BLaER1 (cell line): ENCODE data around the gene MED13L.

Experiments used
- H3K27ac ChIP-seq: shearing (Covaris generic); formaldehyde crosslinking; 2 replicates; pipeline ENCODE4 v1.8.1; 2022
- H3K27me3 ChIP-seq: shearing (Covaris generic); formaldehyde crosslinking; 2 replicates; pipeline ENCODE4 v1.8.1; 2022
- H3K36me3 ChIP-seq: shearing (Covaris generic); formaldehyde crosslinking; 2 replicates; pipeline ENCODE4 v1.8.1; 2022
- H3K4me1 ChIP-seq: shearing (Covaris generic); formaldehyde crosslinking; 2 replicates; pipeline ENCODE4 v1.8.1; 2022
- H3K4me2 ChIP-seq: shearing (Covaris generic); formaldehyde crosslinking; 2 replicates; pipeline ENCODE4 v1.8.1; 2022
- H3K4me3 ChIP-seq: shearing (Covaris generic); formaldehyde crosslinking; 2 replicates; pipeline ENCODE4 v1.8.1; 2022
- H3K9ac ChIP-seq: shearing (Covaris generic); formaldehyde crosslinking; 2 replicates; pipeline ENCODE4 v1.8.1; 2022
- H3K9me3 ChIP-seq: shearing (Covaris generic); formaldehyde crosslinking; 2 replicates; pipeline ENCODE4 v1.8.1; 2022
- H4K20me1 ChIP-seq: shearing (Covaris generic); formaldehyde crosslinking; 2 replicates; pipeline ENCODE4 v1.8.1; 2022
- Cebpa-rat ChIP-seq: shearing (Covaris generic); IDR thresholded peaks from 2 replicates; pipeline ENCODE4 v1.8.1; 2022

MED13L gene

GRCh38 chr12:116304621-116305020, 27.1 kb upstream of the MED13L start:
- Histone ChIP-seq H3K27me3 (no peaks in the 10 kb centered on the region), H3K9ac (no peak overlapping the region), H3K4me1 (peaks cover 43% of the 10 kb centered on the region), H3K27ac (no peak overlapping the region), H3K9me3 (peaks cover 4% of the 10 kb centered on the region), H3K36me3 (no peaks in the 10 kb centered on the region), H4K20me1 (no peaks in the 10 kb centered on the region), H3K4me2 (no peak overlapping the region), H3K4me3 (no peak overlapping the region)
- TF ChIP-seq Cebpa-rat, result no peak

GRCh38 chr12:116303929-116304328, 26.4 kb upstream of the MED13L start:
- Histone ChIP-seq H3K27ac (no peak overlapping the region), H3K4me3 (no peak overlapping the region), H3K27me3 (no peaks in the 10 kb centered on the region), H3K9me3 (no peaks in the 10 kb centered on the region), H4K20me1 (no peaks in the 10 kb centered on the region), H3K9ac (no peak overlapping the region), H3K36me3 (no peaks in the 10 kb centered on the region), H3K4me2 (peak overlapping the region; percentile 37; the same call in 1 of the 2 replicates), H3K4me1 (peaks cover 46% of the 10 kb centered on the region)
- TF ChIP-seq Cebpa-rat, result no peak

- H3K9ac ChIP-seq, result no peak overlapping the region
- H3K9me3 ChIP-seq, result no peaks in the 10 kb centered on the region
- no peaks in the 10 kb centered on the region for H3K27me3 ChIP-seq
- H3K36me3 ChIP-seq, result no peaks in the 10 kb centered on the region
- H3K27ac ChIP-seq, result no peak overlapping the region
- H3K4me3 ChIP-seq, result no peak overlapping the region
- H4K20me1 ChIP-seq, result no peaks in the 10 kb centered on the region
- peak overlapping the region; percentile 37 for H3K4me2 ChIP-seq
- peaks cover 46% of the 10 kb centered on the region for H3K4me1 ChIP-seq
- no peak for TF ChIP-seq Cebpa-rat
Measured at GRCh38 chr12:116303066-116303465, 25.6 kb upstream of the MED13L start.

- H3K4me2 ChIP-seq, result peak overlapping the region; percentile 37
- no peaks in the 10 kb centered on the region for H3K36me3 ChIP-seq
- no peaks in the 10 kb centered on the region for H4K20me1 ChIP-seq
- H3K9ac ChIP-seq, result no peak overlapping the region
- no peaks in the 10 kb centered on the region for H3K27me3 ChIP-seq
- no peak for TF ChIP-seq Cebpa-rat
- peaks cover 46% of the 10 kb centered on the region for H3K4me1 ChIP-seq
- H3K4me3 ChIP-seq, result no peak overlapping the region
- no peak overlapping the region; the same call in 1 of the 2 replicates for H3K27ac ChIP-seq
- no peaks in the 10 kb centered on the region for H3K9me3 ChIP-seq
Measured at GRCh38 chr12:116302166-116303058, 24.9 kb upstream of the MED13L start.

DNA sequence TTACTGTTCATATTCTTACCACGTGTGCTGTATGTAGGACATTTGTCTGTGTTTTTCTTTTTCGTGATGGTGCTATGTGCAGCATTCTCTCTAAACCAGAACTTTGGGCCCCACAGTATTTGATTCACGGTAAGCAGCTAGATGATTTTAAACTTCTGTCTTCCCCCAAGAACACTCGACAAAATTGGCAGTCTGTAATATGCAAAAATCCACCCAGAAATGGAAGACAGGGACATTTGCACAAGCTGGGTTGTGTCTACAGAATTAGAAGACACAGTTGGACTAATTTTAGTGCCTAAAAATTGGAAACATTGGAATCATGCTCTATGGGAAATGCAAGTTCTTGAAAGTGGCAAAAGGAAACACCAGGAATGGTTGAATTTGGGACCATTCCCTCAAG, 24.1 kb upstream of the MED13L start:
- Histone ChIP-seq H3K27me3 (no peaks in the 10 kb centered on the region), H3K4me1 (peaks cover 43% of the 10 kb centered on the region), H3K4me2 (no peak overlapping the region), H3K27ac (no peak overlapping the region), H4K20me1 (no peaks in the 10 kb centered on the region), H3K9me3 (no peaks in the 10 kb centered on the region), H3K9ac (no peak overlapping the region), H3K36me3 (no peaks in the 10 kb centered on the region), H3K4me3 (no peak overlapping the region)
- TF ChIP-seq Cebpa-rat, result no peak

- Histone ChIP-seq H3K9me3 (no peaks in the 10 kb centered on the region), H3K27me3 (no peaks in the 10 kb centered on the region), H3K36me3 (no peaks in the 10 kb centered on the region), H3K4me1 (peaks cover 33% of the 10 kb centered on the region), H3K4me2 (no peak overlapping the region), H3K27ac (no peak overlapping the region), H3K9ac (no peak overlapping the region), H4K20me1 (no peaks in the 10 kb centered on the region), H3K4me3 (no peak overlapping the region)
- TF ChIP-seq Cebpa-rat, result no peak
Measured at GRCh38 chr12:116299665-116300328, 22.3 kb upstream of the MED13L start.

- peaks cover 33% of the 10 kb centered on the region for H3K4me1 ChIP-seq
- no peaks in the 10 kb centered on the region for H3K9me3 ChIP-seq
- no peak overlapping the region for H3K4me3 ChIP-seq
- H3K36me3 ChIP-seq, result no peaks in the 10 kb centered on the region
- H3K27ac ChIP-seq, result no peak overlapping the region
- no peak overlapping the region for H3K9ac ChIP-seq
- no peak for TF ChIP-seq Cebpa-rat
- H4K20me1 ChIP-seq, result no peaks in the 10 kb centered on the region
- H3K27me3 ChIP-seq, result no peaks in the 10 kb centered on the region
- H3K4me2 ChIP-seq, result no peak overlapping the region
Measured at GRCh38 chr12:116299064-116299463, 21.6 kb upstream of the MED13L start.

DNA sequence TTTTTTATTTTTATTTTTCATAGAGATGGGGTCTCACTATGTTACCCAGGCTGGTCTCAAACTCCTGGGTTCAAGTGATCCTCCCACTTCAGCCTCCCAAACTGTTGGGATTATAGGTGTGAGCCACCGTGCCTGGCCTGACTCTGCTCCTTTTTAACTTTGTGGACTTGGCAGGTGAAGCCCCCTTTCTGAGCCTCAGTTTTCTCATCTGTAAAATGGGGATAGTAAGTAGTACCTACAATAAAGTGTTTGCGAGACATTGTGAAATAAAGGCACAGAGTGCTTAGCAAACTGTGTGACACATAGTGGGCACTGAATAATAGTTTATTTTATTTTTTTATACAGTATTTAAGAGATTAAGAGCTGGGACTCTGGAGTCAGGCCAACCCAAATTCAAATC, 21.1 kb upstream of the MED13L start:
- no peaks in the 10 kb centered on the region for H3K9me3 ChIP-seq
- no peak overlapping the region for H3K27ac ChIP-seq
- H3K4me2 ChIP-seq, result no peak overlapping the region
- no peaks in the 10 kb centered on the region for H3K27me3 ChIP-seq
- H4K20me1 ChIP-seq, result no peaks in the 10 kb centered on the region
- H3K4me1 ChIP-seq, result peaks cover 29% of the 10 kb centered on the region
- no peak for TF ChIP-seq Cebpa-rat
- no peaks in the 10 kb centered on the region for H3K36me3 ChIP-seq
- no peak overlapping the region for H3K9ac ChIP-seq
- no peak overlapping the region for H3K4me3 ChIP-seq

DNA sequence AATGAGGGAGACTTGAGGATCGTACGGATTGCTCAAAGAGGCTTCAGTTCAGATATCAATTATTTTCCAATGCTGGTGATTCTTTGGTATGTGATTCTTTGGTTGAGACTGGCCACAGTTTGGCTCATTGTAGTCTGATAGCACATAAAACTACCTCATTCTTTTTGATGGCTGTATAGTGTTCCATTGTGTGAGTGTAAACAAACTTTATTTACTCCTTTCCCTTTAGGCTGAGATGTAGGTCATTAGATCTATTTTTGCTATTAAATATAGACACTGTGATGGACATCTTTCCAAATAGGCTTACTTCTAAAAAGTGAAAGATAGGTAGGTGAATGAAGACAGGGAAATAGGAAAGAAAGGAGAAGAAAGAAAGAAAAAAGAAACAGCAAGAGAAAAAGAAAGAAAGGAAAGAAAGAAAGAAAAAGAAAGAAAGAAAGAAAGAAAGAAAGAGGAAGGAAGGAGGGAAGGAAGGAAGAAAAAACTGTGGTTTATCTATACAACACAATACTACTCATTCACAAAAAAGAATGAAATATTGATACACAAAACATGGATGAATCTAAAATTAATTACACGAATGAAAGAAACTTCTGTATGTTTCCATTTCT, 19.8 kb upstream of the MED13L start:
- Histone ChIP-seq H3K4me1 (peaks cover 16% of the 10 kb centered on the region), H3K4me2 (no peak overlapping the region), H3K27ac (no peak overlapping the region), H3K9ac (no peak overlapping the region), H4K20me1 (no peaks in the 10 kb centered on the region), H3K36me3 (no peaks in the 10 kb centered on the region), H3K27me3 (no peaks in the 10 kb centered on the region), H3K4me3 (no peak overlapping the region), H3K9me3 (no peaks in the 10 kb centered on the region)
- TF ChIP-seq Cebpa-rat, result no peak
